Measurements from ENCODE around the gene ITFG2. TPM values are rescaled to one million over a fixed set of nuclear protein-coding genes. Genes with fewer than 3 reads are reported as not detected.

Gene ITFG2
- total and polyA plus RNA-seq, 2 experiments from 2014 or later: 30.4 to 45.5 TPM

- DNase-seq (ENCODE audit: low read depth in 1 of 2, low spot score in 1 of 2): no peak
- TF ChIP-seq CTCF (IDR thresholded peaks at IDR 0.05; ENCODE audit: low read depth, low read length): no peak
- Histone ChIP-seq H3K36me3 (no peaks in the 10 kb centered on the region), H3K4me3 (no peak overlapping the region), H3K9me3 (ENCODE audit: low read depth) (no peaks in the 10 kb centered on the region), H3K4me1 (ENCODE audit: low read depth) (peaks cover 40% of the 10 kb centered on the region), H3K27ac (no peak overlapping the region), H3K27me3 (no peaks in the 10 kb centered on the region)
Observed at GRCh38 chr12:2844786-2845185, 32.3 kb downstream of the ITFG2 start.

- Histone ChIP-seq H3K4me3 (no peak overlapping the region), H3K27ac (peak overlapping the region; percentile 16), H3K27me3 (no peaks in the 10 kb centered on the region), H3K9me3 (ENCODE audit: low read depth) (no peaks in the 10 kb centered on the region), H3K36me3 (no peaks in the 10 kb centered on the region), H3K4me1 (ENCODE audit: low read depth) (peaks cover 43% of the 10 kb centered on the region)
- DNase-seq (ENCODE audit: low read depth in 1 of 2, low spot score in 1 of 2): peak in 1 of 2 donors; percentile 87
- TF ChIP-seq CTCF (IDR thresholded peaks at IDR 0.05; ENCODE audit: low read depth, low read length): no peak
Observed at GRCh38 chr12:2845280-2845679, 32.8 kb downstream of the ITFG2 start.

GRCh38 chr12:2851931-2852330 is 39.5 kb downstream of the ITFG2 start:
- no peak for TF ChIP-seq CTCF (IDR thresholded peaks at IDR 0.05; ENCODE audit: low read depth, low read length)
- no peak for DNase-seq (ENCODE audit: low read depth in 1 of 2, low spot score in 1 of 2)
- H3K4me1 ChIP-seq (ENCODE audit: low read depth): peaks cover 25% of the 10 kb centered on the region
- H3K36me3 ChIP-seq: no peaks in the 10 kb centered on the region
- no peak overlapping the region for H3K27ac ChIP-seq
- H3K4me3 ChIP-seq: no peak overlapping the region
- H3K27me3 ChIP-seq: no peaks in the 10 kb centered on the region
- H3K9me3 ChIP-seq (ENCODE audit: low read depth): no peaks in the 10 kb centered on the region

GRCh38 chr12:2853626-2854025 is 41.2 kb downstream of the ITFG2 start:
- H3K27ac ChIP-seq: no peak overlapping the region
- TF ChIP-seq CTCF (IDR thresholded peaks at IDR 0.05; ENCODE audit: low read depth, low read length): peak; percentile 95
- no peak overlapping the region for H3K4me3 ChIP-seq
- no peaks in the 10 kb centered on the region for H3K36me3 ChIP-seq
- H3K4me1 ChIP-seq (ENCODE audit: low read depth): peaks cover 14% of the 10 kb centered on the region
- H3K27me3 ChIP-seq: no peaks in the 10 kb centered on the region
- DNase-seq (ENCODE audit: low read depth in 1 of 2, low spot score in 1 of 2): peak; percentile 87 to 89
- no peaks in the 10 kb centered on the region for H3K9me3 ChIP-seq (ENCODE audit: low read depth)

- Histone ChIP-seq H3K4me3 (no peak overlapping the region), H3K4me1 (ENCODE audit: low read depth) (peaks cover 2% of the 10 kb centered on the region), H3K27ac (no peak overlapping the region), H3K27me3 (no peaks in the 10 kb centered on the region), H3K9me3 (ENCODE audit: low read depth) (no peaks in the 10 kb centered on the region), H3K36me3 (no peaks in the 10 kb centered on the region)
- no peak for DNase-seq (ENCODE audit: low read depth in 1 of 2, low spot score in 1 of 2)
- no peak for TF ChIP-seq CTCF (IDR thresholded peaks at IDR 0.05; ENCODE audit: low read depth, low read length)
Observed at GRCh38 chr12:2854669-2855453, 42.4 kb downstream of the ITFG2 start.
